Activated gamma-delta T cell (primary cell): ENCODE measurements around the gene HLA-DMB.

Experiments used
- DNase-seq: peaks from one replicate; lab custom pipeline; 2025; lab: John Stamatoyannopoulos, UW

HLA-DMB gene

GRCh38 chr6:32971581-32972352 is 30.9 kb upstream of the HLA-DMB start:
- DNase-seq: peak; percentile 100

GRCh38 chr6:32971242-32971580 is 30.4 kb upstream of the HLA-DMB start:
- no peak for DNase-seq

- DNase-seq: peak; percentile 34
These were observed 29.8 kb upstream of the HLA-DMB start for GRCh38 chr6:32970413-32971241.

GRCh38 chr6:32969685-32970412 is 29.0 kb upstream of the HLA-DMB start:
- no peak for DNase-seq

GRCh38 chr6:32968867-32969684 is 28.2 kb upstream of the HLA-DMB start:
- no peak for DNase-seq

GRCh38 chr6:32968093-32968866 is 27.5 kb upstream of the HLA-DMB start, which contains the start of gene BRD2:
TSS of gene BRD2 (plus strand) at chr6:32968594. CDS start at chr6:32972899, 4,305 bp downstream.
- peak; percentile 96 for DNase-seq

- DNase-seq: no peak
These were observed 26.6 kb upstream of the HLA-DMB start for GRCh38 chr6:32967151-32968091.

GRCh38 chr6:32964776-32965175 is 23.9 kb upstream of the HLA-DMB start:
- DNase-seq: no peak

GRCh38 chr6:32963866-32964265 is 23.0 kb upstream of the HLA-DMB start:
- DNase-seq: no peak

- no peak for DNase-seq
These were observed 21.5 kb upstream of the HLA-DMB start for GRCh38 chr6:32962213-32962826.

- DNase-seq: no peak
These were observed 19.7 kb upstream of the HLA-DMB start for GRCh38 chr6:32960563-32960962.

GRCh38 chr6:32956176-32956575 is 15.3 kb upstream of the HLA-DMB start:
- no peak for DNase-seq

GRCh38 chr6:32954986-32955802 is 14.4 kb upstream of the HLA-DMB start:
- no peak for DNase-seq

- DNase-seq: no peak
These were observed 13.4 kb upstream of the HLA-DMB start for GRCh38 chr6:32954267-32954666.

GRCh38 chr6:32953775-32954174 is 12.9 kb upstream of the HLA-DMB start:
- DNase-seq: no peak

- DNase-seq: no peak
These were observed 12.2 kb upstream of the HLA-DMB start, which contains the start of gene HLA-DMA for GRCh38 chr6:32952817-32953739. TSS of gene HLA-DMA (minus strand) at chr6:32953097. CDS start at chr6:32953036, 61 bp downstream.

GRCh38 chr6:32950449-32950848 is 9.6 kb upstream of the HLA-DMB start:
- no peak for DNase-seq
